Stimulated activated CD4-positive, alpha-beta T cell treated with anti-CD3 and anti-CD28 coated beads, Interleukin-15, amount 100 ng/mL, for 24 hours (primary cell): ENCODE results near the gene SLC24A3.

Source experiments
- DNase-seq: peaks from one replicate; pipeline ENCODE4 v3.0.0-alpha.2; 2020

SLC24A3 gene

DNA sequence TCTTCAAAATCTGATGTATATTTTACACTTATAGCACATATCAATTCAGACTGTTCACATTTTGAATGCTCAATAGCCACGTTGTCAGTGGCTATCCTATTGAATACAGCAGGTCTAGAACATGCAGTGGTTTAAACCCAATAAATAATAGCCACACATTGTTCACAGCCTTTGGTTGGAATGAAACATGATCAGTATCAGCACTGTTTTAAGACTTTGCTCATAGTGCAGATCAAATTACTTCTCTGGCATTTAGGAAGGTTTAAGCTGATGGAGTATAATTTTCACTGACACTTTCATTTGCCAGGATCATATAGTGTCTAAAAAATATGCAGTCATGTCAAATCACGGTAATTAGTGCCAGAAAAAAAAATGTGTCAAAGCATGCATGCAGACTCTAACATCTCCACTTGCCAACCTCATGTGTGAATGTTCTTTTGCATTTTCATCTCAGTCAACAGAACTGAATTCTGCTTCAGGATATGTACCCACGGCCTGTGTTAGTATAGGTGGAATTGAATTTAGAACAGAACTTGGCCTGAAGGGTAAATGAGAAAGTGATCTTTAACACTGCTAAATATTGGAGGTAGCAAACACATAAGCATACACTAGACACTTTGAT, 184.1 kb downstream of the SLC24A3 start:
- DNase-seq: no peak

DNA sequence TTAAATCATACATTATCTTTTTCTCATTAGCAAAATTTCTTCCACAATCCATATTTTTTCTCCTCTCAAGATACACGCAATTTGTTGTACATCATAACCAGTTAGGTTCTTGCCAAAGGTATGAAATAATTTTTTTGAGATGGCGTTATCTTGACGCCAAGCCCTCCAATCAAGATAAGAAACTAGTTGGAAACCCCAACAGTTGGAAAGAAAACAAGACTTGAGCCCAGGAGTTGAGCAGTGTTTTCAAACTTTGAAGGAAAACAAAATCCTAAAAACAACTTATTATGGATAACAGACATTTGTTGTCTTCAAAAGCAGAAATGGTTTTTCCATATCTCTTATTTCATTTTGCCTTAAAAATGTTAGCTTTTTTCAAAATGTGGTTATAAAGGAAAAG, 184.8 kb downstream of the SLC24A3 start:
- DNase-seq: no peak

DNA sequence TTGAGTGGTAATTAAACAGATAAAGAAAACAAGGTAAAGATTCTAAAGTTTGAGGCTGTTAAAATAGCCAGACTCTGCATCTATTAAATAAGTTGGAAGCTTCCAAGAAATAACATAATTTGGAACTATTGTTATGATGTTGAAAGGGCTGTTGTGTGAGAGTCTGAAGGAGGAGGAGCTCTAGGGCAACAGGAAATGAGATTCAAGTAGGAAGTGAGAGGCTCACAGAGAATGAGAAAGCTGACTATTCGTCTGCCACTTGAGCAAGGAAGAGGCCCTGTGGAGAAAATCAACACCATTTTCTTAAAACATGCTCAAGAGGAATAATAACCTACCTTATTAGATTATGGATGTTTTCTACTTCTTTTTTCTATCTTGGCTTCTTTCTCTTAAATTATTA, 185.2 kb downstream of the SLC24A3 start:
- DNase-seq: no peak

DNA sequence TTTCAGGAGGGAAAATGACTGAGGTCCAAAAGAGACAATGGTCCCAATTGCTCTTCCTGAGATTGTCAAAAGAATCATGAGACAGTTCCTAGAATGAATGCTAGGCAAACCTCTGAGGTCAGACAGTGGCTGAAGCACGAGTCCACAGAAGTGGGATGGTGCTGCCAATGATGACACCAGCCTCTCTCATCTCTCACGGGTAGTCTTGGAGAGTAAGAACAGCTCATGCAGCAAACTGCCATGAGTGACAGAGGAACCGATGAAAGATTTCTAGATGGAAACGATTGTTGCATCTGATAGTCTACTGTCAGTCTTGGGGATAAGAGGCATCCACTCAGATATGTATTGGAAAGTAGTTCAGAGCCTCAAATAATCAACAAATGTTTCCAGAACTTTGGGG, 188.7 kb downstream of the SLC24A3 start:
- no peak for DNase-seq

DNA sequence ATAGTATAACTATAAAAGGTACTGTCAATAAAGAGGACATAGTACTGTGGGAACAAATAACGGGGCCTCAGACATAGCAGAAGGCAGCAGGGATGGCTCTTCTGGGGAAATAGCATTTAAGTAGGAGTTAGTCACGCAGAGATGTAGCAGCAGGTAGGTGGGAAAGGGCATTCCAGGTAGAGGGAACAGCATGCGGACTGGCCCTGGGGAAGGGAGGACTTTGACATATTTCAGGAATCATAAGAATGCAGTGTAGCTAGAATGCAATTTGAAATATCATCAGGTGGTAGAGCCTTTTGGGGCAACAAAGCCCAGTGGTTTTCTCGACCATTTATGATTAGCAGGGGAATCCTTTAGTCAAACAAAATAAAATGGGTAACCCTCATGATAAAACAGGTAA, 191.1 kb downstream of the SLC24A3 start:
- no peak for DNase-seq

DNA sequence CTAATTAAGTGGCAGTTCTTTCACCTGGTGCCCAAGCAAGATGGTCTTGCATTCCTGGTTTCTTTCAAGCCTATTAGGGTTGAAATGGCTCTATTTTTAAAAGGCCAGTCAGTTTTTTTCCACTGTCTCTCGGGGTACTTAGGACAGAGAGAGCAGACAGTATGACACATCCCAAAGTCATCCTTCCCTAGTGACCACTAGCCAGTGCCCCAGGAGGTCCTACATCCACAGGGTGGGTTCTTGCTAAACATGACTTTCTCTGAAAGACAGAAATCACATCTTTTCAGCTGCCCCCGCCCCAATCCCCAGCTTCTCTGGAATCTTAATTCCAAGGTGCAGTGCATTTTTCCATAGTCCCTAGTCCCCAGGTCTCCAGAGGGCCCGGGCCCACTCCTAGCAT, 192.4 kb downstream of the SLC24A3 start:
- no peak for DNase-seq

DNA sequence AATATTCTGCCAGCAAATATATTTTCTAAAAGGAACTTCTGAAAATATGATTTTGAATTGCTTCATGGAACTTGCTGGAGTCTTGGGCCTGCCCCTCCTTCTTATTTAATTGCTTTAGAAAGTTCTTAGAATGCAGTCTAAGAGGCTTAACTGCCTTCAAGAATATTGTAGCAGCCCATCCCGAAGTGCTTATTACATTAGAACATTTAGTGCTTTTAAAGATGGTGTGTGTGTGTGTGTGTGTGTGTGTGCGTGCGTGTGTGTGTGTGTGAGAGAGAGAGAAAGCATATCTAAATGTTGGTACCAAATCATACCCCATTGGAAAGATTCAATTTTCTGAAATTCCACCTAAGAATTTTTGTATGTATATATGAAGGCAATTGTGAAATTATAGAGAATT, 193.5 kb downstream of the SLC24A3 start:
- DNase-seq: no peak

DNA sequence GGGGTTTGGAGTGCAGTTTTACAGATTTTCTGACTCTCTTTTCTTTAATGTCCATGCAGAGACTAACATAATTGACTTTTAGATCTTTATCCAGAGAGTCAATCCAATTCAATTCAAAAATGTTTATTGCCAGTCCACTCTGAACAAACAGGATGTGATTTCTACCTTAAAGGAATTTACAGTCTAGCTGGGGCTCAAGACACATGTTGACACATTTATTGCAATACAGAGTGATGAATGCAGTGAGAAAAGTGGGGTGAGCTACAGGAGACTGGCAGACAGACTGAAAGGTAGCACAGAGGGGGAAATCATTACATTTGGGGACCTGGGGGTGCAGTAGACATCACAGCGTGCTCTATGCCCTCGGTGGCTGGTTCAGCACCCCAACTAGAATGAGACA, 193.9 kb downstream of the SLC24A3 start:
- no peak for DNase-seq

DNA sequence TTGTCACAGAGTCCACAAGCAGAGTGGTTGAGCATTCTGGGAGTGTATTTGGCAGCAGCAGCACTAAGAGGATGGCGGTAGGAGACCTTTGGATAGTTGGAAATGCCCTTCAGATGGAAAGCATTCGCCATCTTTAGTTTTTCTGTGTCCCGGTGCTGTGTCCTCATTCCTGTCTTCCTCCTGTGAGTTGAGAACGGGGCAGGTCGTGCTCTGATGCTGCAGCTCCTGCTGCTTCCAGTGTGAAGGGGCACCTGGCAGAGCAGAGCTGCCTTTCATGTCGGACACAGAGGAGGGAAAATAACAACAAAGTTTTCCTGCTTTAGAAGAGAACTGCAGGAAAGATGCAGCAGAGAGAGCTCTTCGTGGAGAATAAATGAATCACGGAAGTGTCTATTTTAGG, 194.8 kb downstream of the SLC24A3 start:
- DNase-seq: no peak

DNA sequence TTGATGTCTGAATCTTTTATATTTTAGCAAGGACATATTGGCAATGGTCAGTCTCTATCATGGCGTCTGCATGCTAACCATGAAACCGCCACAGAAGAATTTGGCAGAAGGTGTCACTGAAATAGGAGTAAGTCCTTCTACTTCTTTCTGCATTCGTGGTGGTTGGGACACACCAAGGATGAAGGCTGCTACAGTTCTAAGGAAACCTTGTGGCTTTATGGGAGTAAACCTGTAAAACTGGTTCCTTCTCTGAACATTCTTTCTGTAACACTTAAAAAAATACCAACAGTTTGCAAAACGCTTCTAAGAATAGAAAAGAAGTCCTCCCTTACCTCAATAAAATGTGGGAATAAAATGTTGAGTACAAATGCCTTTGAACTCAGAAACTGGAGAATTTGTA, 195.3 kb downstream of the SLC24A3 start:
- DNase-seq: no peak

DNA sequence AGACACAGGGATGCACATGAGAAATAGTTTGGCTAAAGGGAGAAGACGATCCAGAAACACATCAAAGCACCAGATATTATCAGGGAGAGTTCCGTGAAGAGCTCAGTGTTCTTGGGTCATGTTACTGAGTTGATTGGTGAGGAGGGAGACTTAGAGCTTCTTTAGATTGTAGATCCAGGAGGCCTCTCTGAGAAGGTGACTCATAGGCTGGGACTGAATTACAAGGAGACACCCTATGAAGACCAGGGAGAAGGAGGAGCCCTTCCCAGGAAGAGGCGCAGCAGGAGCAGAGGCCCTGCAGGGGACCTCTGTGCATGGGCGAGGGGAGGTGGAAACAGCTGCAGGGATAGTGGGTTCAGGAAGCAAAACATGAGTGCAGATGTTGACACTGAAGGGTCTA, 196.5 kb downstream of the SLC24A3 start:
- no peak for DNase-seq

DNA sequence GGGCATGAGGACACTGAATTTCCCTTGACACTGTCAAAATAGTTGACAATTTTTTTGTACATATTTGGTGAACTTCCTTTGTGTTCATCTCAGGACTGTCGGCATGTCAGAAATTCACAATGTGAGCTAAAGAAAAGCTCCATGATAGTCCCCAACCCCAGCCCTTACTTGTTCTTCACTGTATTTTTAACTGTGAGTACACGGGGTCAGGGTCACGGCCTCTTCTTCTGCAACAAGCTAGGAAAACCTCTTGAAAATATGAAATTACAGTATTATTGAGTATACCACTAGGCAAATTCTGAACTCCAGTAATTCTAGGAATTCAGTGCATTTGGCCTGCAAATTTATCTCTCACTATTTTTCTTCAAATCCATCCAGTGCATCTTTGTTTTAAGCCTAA, 199.4 kb downstream of the SLC24A3 start:
- no peak for DNase-seq

DNA sequence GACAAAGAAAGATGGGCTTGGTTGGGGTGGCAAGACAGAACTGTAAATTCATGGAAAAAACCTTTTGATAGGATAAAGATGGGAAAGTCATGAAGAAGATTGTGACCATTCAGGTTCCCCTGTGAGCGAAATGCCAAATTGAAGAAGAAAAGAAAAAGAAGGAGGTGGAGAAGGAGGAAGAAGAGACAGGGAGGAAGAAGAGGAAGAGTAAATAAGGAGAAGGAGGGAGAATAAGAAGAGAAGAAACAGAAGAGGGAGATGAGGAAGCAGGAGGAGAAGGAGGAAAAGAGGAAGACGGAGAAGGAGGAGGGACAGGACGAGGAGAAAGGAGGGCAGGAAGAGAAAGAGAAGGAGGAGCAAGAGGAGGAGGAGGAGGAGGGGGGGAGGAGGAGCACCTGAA, 199.8 kb downstream of the SLC24A3 start:
- DNase-seq: no peak

DNA sequence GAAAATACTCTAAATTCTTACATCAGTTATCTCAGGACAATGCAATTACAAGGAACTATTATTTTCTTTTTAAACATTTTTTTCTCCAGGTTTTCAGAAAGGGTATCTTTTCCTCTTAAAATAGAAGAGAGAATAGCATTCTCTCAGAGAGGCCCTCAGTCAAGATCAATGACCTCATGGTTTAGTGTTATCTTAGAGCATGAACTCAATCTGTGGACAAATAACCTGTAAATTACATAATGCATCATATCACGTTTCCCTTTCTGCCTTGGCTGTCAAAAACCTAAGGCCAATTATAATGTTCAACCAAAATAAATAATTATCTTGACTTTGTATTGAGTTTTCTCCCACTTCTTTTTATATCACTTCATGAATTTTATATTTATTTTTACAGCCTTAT, 202.2 kb downstream of the SLC24A3 start:
- DNase-seq: no peak

DNA sequence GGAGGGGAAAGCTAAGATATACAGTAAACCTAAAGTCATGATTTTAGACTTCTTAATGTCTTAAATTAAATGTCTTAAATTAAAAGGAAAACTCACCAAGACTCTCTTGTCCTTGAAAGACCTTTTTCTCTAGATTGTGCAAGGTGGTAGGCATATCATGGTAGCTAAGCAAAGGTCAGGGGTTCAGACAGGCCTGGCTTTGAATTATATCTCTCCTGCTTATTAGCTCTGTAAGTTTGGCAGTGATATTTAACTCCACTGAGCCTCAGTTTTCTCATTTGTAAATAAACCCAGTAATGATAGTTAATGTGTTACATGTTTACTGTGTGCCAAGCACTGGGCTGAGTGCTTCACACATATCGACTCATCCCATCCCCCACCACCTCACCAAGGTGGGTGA, 203.3 kb downstream of the SLC24A3 start:
- no peak for DNase-seq

DNA sequence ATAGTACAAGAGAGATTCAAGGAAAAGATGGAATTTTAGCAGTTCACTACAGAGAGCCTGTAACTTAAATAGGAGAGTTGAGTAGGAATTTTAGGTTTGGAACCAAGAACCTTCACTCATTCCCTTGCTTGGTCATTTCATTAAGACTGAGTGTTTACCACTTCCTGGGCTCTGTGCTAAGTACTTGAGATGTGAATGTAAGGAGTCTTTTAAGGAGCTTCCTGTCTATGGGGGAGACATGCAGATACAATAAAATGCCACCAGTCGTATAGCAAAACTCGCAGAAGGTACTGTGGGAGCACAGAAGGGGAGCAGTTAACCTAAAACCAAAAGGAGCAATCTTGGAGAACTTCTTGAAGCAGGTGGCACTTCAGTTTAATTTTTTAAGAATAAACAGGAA, 204.2 kb downstream of the SLC24A3 start:
- DNase-seq: no peak

DNA sequence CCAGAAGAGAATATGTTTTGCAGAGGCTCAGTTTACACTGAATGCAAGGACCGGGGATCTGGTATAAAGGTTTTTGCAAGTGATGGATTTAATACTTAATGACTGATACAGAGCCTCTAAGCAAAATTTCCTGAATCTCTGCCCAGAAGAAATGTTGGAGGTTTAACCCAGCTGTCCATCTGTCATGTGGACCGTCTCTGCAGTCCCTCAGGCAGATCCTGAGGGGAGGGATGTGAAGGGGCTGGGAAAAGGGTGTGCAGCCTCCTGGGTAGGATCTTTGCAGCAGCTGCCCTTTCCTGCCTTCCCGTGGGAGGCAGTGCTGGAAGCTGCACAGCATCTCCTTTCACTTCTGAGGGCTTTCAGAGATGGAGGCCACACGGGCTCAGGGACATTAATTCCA, 207.0 kb downstream of the SLC24A3 start:
- DNase-seq: no peak

DNA sequence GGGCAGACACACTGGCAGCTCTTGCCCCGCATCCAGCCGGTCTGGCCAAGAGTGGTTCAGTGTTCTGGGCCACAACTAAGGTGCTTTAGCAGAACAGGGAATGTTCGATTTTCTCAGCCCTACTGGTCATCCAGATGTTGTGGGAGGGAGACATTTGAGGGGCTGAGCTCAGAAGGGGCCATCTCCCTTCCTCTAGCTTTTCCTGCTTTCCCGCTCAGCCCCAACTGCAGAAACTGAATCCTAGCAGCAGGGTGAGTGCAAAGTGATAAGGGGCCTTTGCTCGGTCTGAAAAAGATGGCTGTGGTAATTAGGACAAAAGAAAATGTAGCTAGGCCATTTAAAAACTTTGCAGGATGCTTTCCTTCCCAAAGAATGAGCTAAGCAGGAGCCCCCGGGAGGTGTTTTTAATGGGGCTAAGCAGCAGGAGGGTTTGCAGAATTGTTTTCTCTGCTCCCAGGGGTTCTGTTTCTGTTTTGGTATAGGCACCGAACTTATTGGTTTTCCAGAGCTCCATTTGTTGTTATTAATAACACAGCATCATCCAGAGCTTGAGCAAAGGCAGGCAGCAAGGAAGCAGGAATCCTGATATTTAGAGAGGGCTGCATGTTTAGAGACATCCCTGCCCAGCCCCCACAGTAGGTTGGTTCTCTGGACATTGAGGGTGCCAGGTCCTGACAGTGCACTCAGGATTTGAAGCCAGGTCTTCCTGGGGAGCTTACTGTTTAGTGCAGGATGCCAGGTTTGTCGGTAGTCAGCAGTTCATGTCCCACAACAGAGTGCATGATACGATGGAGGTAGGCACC, 210.9 kb downstream of the SLC24A3 start:
- DNase-seq: no peak

DNA sequence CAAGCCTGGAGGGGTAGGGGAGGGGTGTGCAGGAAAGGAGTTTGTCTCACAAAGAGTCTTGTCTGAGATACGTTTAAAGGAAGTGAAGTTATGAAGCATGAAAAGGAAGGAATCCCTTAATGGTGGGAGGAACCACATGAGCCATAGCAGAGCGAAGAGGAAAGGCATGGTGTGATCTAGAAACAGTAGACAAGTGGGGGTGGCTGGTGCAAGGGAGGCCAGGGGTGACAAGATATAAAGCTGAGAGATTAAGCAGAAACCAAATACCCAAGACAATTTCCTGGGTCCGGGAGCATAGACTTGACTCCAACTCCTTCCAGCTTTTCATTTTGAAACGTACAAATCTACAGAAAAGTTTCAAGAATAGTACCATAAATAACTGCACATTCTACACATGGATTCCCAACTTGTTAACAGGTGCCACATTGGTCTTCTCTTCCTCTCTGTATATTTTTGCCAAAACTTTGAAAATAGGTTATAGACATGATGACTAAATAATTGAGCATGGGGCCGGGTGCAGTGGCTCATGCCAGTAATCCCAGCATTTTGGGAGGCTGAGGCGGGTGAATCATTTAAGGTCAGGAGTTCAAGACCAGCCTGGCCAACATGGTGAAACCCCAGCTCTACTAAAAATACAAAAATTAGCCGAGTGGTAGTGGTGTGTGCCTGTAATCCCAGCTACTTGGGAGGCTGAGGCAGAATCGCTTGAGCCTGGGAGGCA, 211.6 kb downstream of the SLC24A3 start:
- no peak for DNase-seq

DNA sequence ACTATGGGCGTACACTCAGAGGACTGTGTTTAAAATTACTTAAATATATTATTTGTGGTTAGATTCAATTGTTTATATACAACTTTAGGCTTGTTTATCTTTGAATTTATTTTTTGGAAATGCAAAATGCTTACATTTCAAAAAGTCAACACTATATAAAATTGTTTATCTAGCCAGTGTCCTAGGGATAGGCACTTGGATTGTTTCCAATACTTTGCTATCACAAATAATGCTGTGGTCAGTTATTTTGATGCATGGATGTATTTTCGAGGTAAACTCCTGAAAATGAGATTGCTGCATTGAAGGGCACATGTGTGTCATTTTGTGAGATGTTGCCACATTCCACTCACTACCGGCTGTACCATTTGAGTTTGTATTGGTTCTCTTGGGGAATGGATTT, 213.9 kb downstream of the SLC24A3 start:
- DNase-seq: no peak

DNA sequence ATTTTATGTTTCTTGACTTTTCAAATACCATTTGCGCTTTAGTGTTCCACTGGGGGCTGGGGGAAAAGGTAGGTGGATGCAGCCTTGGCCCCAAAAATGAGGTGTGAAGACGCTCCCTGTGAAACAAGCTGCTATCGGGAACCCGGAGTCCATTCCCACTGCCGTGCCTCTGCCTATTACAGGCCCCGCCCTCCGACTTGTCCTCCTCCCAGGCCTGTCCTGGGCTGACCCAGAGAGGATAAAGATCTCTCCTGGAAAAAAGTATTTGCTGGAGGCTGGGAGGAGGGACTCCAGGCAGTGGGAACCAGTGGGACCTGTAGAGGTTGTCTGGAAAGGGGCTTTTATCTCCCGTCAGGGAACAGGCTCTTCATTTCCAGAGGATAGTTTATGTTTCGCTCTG, 215.0 kb downstream of the SLC24A3 start:
- DNase-seq: no peak

DNA sequence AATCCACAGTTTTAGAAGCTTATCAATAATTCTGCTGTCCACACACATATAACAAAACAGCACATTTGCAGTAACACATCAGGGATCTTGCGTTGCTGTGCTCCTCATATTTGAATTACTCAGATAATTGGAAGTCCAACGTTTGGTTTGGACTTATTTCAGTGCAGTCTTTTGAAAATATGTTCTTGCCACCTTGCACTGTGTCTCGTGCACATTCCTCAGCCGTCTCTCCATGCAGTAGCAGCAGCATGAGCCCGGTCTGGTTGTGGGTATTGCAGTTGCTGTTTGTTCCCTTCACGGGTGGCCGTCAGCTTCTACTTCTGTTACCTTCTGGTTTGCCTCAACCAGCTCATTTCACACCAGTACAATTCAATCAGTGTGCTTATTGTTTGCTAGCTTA, 215.5 kb downstream of the SLC24A3 start:
- no peak for DNase-seq

DNA sequence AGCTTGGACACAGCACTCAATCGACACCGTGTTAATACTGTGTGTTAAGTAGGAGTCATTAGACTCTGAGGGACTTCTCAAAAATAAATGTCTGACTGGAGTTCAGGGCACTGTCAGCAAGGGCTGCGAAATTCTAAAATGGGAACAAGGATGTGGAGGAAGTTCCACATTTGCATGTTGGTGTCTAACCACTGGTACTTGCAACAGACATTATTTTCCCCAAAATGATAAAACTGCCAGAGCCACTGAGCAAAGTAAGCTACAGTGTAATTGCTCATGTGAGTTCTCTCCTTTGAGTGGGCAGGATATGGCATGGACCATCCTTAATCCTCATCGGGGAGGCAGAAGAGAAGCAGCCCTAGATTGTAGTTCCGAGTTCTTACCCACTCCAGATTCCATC, 215.9 kb downstream of the SLC24A3 start:
- no peak for DNase-seq

DNA sequence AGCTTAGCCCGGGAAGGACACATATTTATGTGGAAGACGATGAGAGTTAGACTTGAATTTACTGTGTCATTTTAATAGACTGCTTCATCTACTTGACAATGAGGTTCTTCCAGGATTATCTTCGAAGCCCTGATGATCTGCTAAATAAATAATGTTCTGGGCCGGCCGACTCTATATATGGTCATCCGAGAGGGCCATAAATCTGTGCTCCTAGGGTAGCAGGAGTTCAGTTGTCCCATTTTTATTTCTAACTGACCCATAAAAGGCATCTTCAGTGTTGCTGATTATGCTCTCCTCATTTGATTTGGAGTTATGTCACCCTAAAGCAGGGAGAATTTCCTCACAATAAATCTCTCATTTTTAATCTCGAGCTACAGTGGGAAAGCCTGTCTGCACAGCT, 217.1 kb downstream of the SLC24A3 start:
- no peak for DNase-seq
